Measurements from ENCODE around the gene SUSD1.

Gene SUSD1

DNA sequence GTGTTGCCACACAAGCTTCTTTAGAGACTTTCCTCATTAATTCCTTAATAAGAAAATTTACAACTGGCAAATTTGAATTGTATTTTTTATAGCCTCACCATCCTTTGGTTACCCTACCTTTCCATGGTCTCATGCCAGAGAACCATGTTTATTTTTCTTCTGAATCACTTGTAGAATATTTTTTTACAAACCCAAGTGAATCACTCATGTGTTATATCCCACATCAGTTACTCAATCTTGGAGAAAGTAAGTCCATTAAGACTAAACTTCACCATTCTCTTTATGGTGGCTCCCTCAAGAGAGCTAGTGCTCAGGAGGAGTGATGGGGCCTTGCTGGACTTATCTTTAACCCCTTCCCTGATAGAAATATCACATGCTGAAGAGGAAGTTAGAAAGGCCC, 128.9 kb downstream of the SUSD1 start:
- Histone ChIP-seq H3K27ac (ENCODE audit: insufficient read depth, low read depth, low read length, poor library complexity, severe bottlenecking) (no peak overlapping the region), H3K4me1 (ENCODE audit: control insufficient read depth, insufficient read depth, low read length) (peaks cover 9% of the 10 kb centered on the region)

DNA sequence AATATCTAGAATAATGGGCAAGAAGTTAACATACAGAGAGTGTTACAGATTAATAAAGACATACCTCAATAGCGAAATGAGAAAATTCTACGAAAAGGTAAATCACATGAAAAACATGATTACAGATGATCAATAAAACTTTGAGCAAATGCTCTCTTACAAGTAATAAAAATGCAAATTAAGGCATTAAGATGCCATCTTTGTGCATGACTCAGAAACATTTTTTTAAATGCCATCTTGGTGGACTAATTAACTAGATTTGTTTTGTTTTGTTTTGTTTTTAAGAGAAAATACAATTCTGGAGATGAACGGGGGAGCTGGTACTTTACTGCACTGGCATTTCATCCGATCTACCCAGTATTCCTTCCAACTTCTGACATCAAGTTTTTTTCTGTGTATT, 130.2 kb downstream of the SUSD1 start:
- Histone ChIP-seq H3K27me3 (ENCODE audit: control insufficient read depth, insufficient read depth, low read length, poor library complexity, severe bottlenecking) (no peaks in the 10 kb centered on the region), H3K4me1 (ENCODE audit: control insufficient read depth, insufficient read depth, low read length) (peaks cover 9% of the 10 kb centered on the region), H3K9me3 (ENCODE audit: control insufficient read depth, low read length) (no peaks in the 10 kb centered on the region), H3K36me3 (ENCODE audit: control insufficient read depth, insufficient read depth, low read length) (no peaks in the 10 kb centered on the region), H3K4me3 (ENCODE audit: insufficient read depth, low read depth, low read length) (no peak overlapping the region), H3K27ac (ENCODE audit: insufficient read depth, low read depth, low read length, poor library complexity, severe bottlenecking) (no peak overlapping the region)
- WGBS, 2 experiments = 81 to 100% methylated on average over 2 to 4 of the region's 4 CpGs

More for the DNA sequence above, 128.9 kb downstream of the SUSD1 start:
- Histone ChIP-seq H3K27me3 (ENCODE audit: control insufficient read depth, insufficient read depth, low read length, poor library complexity, severe bottlenecking) (no peaks in the 10 kb centered on the region), H3K36me3 (ENCODE audit: control insufficient read depth, insufficient read depth, low read length) (no peaks in the 10 kb centered on the region), H3K4me3 (ENCODE audit: insufficient read depth, low read depth, low read length) (no peak overlapping the region), H3K9me3 (ENCODE audit: control insufficient read depth, low read length) (no peaks in the 10 kb centered on the region)

DNA sequence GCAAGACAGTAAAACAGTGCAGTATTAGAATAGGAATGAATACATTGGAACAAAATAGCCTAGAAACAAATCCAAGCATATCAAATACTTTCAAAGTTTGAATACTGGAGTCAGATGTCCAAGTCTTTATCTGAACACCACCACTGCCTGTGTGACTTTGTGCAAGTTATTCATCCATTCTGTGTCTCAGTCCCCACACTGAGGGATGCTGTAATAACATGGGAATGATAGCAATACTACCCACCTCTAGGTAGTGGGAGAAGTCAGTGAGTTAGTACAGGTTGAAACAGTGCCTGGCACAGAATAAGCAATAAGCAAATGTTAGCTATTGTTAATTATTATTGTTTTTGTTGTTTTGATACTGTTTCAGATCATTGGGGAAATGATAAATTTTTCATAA, 130.9 kb downstream of the SUSD1 start:
- Histone ChIP-seq H3K9me3 (ENCODE audit: control insufficient read depth, low read length) (no peaks in the 10 kb centered on the region), H3K4me1 (ENCODE audit: control insufficient read depth, insufficient read depth, low read length) (peaks cover 9% of the 10 kb centered on the region)

DNA sequence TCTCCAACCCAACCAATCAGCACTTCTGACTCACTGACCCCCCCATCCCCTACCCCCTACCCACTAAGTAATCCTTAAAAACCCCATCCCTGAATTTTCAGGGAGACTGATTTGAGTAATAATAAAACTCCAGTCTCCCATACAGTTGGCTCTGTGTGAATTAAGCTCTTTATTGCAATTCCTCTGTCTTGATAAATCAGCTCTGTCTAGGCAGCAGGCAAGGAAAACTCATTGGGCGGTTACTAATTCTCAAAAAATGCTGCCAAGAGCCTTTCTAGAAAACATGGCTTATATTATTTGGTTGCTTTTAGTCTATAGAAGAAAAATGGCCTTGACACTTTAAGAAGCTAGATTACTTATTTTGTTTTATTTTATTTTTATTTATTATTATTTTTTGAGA, 131.7 kb downstream of the SUSD1 start:
- H3K27me3 ChIP-seq (ENCODE audit: control insufficient read depth, insufficient read depth, low read length, poor library complexity, severe bottlenecking) = no peaks in the 10 kb centered on the region
- H3K27ac ChIP-seq (ENCODE audit: insufficient read depth, low read depth, low read length, poor library complexity, severe bottlenecking) = no peak overlapping the region
- peaks cover 9% of the 10 kb centered on the region for H3K4me1 ChIP-seq (ENCODE audit: control insufficient read depth, insufficient read depth, low read length)
- no peaks in the 10 kb centered on the region for H3K9me3 ChIP-seq (ENCODE audit: control insufficient read depth, low read length)
- H3K4me3 ChIP-seq (ENCODE audit: insufficient read depth, low read depth, low read length) = no peak overlapping the region
- no peaks in the 10 kb centered on the region for H3K36me3 ChIP-seq (ENCODE audit: control insufficient read depth, insufficient read depth, low read length)
- WGBS, 2 experiments = 90 to 96% methylated on average over 1 of the region's 1 CpG

More for the DNA sequence above, 130.9 kb downstream of the SUSD1 start:
- Histone ChIP-seq H3K27ac (ENCODE audit: insufficient read depth, low read depth, low read length, poor library complexity, severe bottlenecking) (no peak overlapping the region), H3K4me3 (ENCODE audit: insufficient read depth, low read depth, low read length) (no peak overlapping the region), H3K27me3 (ENCODE audit: control insufficient read depth, insufficient read depth, low read length, poor library complexity, severe bottlenecking) (no peaks in the 10 kb centered on the region), H3K36me3 (ENCODE audit: control insufficient read depth, insufficient read depth, low read length) (no peaks in the 10 kb centered on the region)

DNA sequence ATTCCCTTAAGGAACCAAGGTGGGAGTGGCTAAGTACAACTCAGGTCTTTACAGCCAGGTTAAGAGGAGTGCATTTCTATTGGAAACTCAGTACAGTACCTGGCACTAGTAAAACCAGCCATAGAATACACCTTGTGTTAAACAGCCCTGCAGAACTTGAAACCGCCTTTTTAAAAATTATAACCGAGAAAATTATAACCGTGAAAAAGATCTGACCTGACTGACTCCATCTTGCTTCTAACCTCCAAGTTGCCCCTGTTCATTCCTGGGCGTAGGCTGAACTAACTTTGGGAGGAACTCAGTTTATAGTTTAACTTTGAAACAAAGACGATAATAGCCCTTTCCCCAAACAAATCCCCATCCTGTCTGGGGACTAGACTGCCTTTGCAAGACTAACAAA, 132.3 kb downstream of the SUSD1 start:
- H3K27me3 ChIP-seq (ENCODE audit: control insufficient read depth, insufficient read depth, low read length, poor library complexity, severe bottlenecking) = no peaks in the 10 kb centered on the region
- no peaks in the 10 kb centered on the region for H3K36me3 ChIP-seq (ENCODE audit: control insufficient read depth, insufficient read depth, low read length)
- H3K4me1 ChIP-seq (ENCODE audit: control insufficient read depth, insufficient read depth, low read length) = peaks cover 10% of the 10 kb centered on the region
- 85 to 89% methylated on average over 5 of the region's 5 CpGs for WGBS, 2 experiments
- no peak overlapping the region for H3K4me3 ChIP-seq (ENCODE audit: insufficient read depth, low read depth, low read length)
- no peak overlapping the region for H3K27ac ChIP-seq (ENCODE audit: insufficient read depth, low read depth, low read length, poor library complexity, severe bottlenecking)
- no peaks in the 10 kb centered on the region for H3K9me3 ChIP-seq (ENCODE audit: control insufficient read depth, low read length)

DNA sequence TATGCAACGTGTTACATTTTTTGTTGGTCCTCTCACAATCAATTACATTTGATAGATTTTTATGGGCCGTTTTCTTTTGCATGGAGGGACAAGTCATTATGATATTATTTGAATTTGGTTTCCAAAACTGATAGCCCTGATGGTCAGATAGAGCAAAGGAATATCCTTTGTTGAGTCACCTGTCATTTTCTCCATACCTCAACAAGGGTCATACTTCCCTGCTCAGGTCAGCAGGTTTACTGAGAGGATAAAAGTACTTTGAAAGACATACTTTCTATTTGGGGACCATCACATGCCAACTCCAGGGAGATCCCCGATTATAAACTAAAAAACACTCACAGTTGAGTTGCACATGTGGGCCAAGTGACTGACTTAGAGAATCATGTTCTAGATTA, 132.9 kb downstream of the SUSD1 start:
- H3K27ac ChIP-seq (ENCODE audit: insufficient read depth, low read depth, low read length, poor library complexity, severe bottlenecking) = peak overlapping the region; percentile 52
- no peak overlapping the region for H3K4me3 ChIP-seq (ENCODE audit: insufficient read depth, low read depth, low read length)
- no peaks in the 10 kb centered on the region for H3K36me3 ChIP-seq (ENCODE audit: control insufficient read depth, insufficient read depth, low read length)
- no peaks in the 10 kb centered on the region for H3K9me3 ChIP-seq (ENCODE audit: control insufficient read depth, low read length)
- WGBS, 2 experiments = 86 to 90% methylated on average over 2 to 3 of the region's 3 CpGs
- H3K27me3 ChIP-seq (ENCODE audit: control insufficient read depth, insufficient read depth, low read length, poor library complexity, severe bottlenecking) = no peaks in the 10 kb centered on the region
- peaks cover 14% of the 10 kb centered on the region for H3K4me1 ChIP-seq (ENCODE audit: control insufficient read depth, insufficient read depth, low read length)

DNA sequence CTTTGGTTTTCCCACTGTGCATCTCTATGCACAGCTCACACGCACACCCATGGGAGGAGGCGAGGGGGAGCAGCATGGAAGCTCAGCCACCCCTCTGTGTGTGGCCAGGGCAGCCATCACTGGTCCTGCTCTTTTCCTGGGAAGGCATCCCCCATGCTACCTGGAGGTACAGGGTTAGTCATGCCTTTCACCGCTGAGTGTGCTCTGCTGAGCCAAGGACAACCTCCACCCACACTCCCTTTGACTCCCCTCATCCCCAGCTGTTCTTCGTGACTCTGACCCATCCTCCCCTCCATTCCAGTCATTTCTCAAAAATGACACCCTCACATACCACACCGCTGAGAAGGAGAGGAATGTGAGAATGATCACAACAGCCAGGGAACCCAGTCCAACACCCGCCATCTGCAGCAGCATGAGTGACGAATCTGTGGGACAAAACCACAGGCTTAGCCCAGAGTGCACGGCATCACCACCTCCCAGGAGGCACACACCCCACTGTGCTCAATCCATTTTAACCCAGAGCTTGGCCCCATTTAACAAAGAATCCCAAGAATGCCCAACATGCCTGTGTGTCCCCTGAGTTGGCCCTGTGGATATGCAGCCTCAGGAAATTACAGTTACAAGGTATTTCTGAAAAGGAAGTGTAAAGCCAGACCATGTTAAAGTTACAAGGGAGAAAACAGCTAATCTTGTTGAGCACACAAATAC, 133.4 kb downstream of the SUSD1 start:
- no peaks in the 10 kb centered on the region for H3K36me3 ChIP-seq (ENCODE audit: control insufficient read depth, insufficient read depth, low read length)
- H3K27ac ChIP-seq (ENCODE audit: insufficient read depth, low read depth, low read length, poor library complexity, severe bottlenecking) = peak overlapping the region; percentile 52
- peaks cover 14% of the 10 kb centered on the region for H3K4me1 ChIP-seq (ENCODE audit: control insufficient read depth, insufficient read depth, low read length)
- 55 to 58% methylated on average over 8 of the region's 8 CpGs for WGBS, 2 experiments
- no peaks in the 10 kb centered on the region for H3K27me3 ChIP-seq (ENCODE audit: control insufficient read depth, insufficient read depth, low read length, poor library complexity, severe bottlenecking)
- H3K9me3 ChIP-seq (ENCODE audit: control insufficient read depth, low read length) = no peaks in the 10 kb centered on the region
- H3K4me3 ChIP-seq (ENCODE audit: insufficient read depth, low read depth, low read length) = no peak overlapping the region

DNA sequence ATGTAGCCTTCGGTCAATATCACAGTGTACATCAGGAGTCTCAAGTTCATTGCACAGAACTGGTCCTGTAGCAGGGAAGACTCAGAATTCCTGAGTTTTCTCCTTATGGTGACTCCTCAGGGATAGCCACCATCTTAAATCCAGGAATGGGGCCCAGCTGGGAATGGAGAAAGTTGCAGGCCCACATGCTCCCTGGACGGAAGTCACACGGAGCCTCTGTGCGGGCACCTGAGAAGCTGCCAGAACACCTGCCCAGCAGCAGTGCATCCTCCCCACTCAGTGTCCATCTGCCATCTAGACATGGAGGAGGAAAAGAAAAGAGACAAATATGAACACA, 133.9 kb downstream of the SUSD1 start:
- Histone ChIP-seq H3K27ac (ENCODE audit: insufficient read depth, low read depth, low read length, poor library complexity, severe bottlenecking) (no peak overlapping the region), H3K4me3 (ENCODE audit: insufficient read depth, low read depth, low read length) (no peak overlapping the region), H3K36me3 (ENCODE audit: control insufficient read depth, insufficient read depth, low read length) (no peaks in the 10 kb centered on the region), H3K27me3 (ENCODE audit: control insufficient read depth, insufficient read depth, low read length, poor library complexity, severe bottlenecking) (no peaks in the 10 kb centered on the region), H3K9me3 (ENCODE audit: control insufficient read depth, low read length) (no peaks in the 10 kb centered on the region), H3K4me1 (ENCODE audit: control insufficient read depth, insufficient read depth, low read length) (peaks cover 14% of the 10 kb centered on the region)
- WGBS, 2 experiments = 97% methylated on average over 4 of the region's 4 CpGs

DNA sequence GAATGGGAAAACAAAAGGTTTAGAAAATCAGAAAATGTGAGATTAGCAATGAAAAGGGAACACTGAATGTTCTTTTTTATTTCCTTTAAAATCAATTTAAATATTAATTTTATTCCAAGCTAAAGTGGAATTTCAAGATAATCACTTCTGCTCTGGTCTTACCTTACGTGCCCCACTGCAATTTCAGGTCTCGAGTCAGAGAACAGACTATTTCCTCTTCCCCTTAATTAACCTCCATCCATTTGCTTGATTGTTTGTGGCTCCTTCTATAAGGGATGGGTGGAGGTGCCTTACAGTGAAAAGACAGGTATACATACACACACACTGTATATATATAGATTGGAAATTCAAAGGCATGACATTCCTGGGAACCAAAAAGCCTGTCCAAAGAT, 137.1 kb downstream of the SUSD1 start:
- Histone ChIP-seq H3K36me3 (ENCODE audit: control insufficient read depth, insufficient read depth, low read length) (no peaks in the 10 kb centered on the region), H3K27ac (ENCODE audit: insufficient read depth, low read depth, low read length, poor library complexity, severe bottlenecking) (no peak overlapping the region), H3K27me3 (ENCODE audit: control insufficient read depth, insufficient read depth, low read length, poor library complexity, severe bottlenecking) (no peaks in the 10 kb centered on the region), H3K4me1 (ENCODE audit: control insufficient read depth, insufficient read depth, low read length) (peaks cover 14% of the 10 kb centered on the region), H3K4me3 (ENCODE audit: insufficient read depth, low read depth, low read length) (no peak overlapping the region), H3K9me3 (ENCODE audit: control insufficient read depth, low read length) (no peaks in the 10 kb centered on the region)
- WGBS, 2 experiments = 84 to 100% methylated on average over 2 of the region's 2 CpGs

DNA sequence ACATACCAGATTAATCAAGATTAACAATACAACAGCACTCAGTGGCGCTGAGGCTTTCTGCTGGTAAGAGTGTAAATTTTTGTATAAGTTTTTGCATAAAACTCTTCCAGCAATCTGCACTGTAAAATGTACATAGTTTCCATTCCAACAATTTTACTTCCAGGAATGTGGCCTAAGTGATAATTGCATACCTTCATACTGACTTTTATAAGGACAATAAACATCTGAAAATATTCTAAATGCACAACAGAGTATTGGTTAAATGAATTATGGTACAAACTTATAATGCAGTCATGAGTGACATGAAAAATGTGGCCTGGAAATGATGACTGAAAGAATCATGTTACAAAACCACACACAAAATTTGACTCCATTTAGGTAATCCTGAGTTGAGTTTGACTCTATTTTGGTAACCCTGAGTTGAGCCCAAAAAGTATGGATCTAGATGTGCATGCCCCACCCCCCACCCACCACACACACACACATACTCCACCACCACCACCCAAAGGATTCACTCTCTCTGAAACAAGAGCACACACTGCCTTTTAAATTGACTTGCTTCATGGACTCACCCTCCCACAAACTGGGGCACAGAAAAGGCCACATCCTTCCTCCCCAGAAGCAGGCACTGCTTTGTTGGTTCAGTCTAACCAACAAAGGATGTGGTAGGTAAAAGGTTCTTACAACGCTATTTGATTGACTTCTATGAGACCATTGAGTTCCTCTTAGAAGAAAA, 137.6 kb downstream of the SUSD1 start:
- Histone ChIP-seq H3K36me3 (ENCODE audit: control insufficient read depth, insufficient read depth, low read length) (no peaks in the 10 kb centered on the region), H3K4me1 (ENCODE audit: control insufficient read depth, insufficient read depth, low read length) (peaks cover 14% of the 10 kb centered on the region), H3K4me3 (ENCODE audit: insufficient read depth, low read depth, low read length) (no peak overlapping the region), H3K27ac (ENCODE audit: insufficient read depth, low read depth, low read length, poor library complexity, severe bottlenecking) (no peak overlapping the region), H3K9me3 (ENCODE audit: control insufficient read depth, low read length) (no peaks in the 10 kb centered on the region), H3K27me3 (ENCODE audit: control insufficient read depth, insufficient read depth, low read length, poor library complexity, severe bottlenecking) (no peaks in the 10 kb centered on the region)
- WGBS, 2 experiments = 29 to 72% methylated on average over 1 to 2 of the region's 2 CpGs

Measured in ectodermal cell (in vitro differentiated cells).